ACHN (cell line): Measurements from ENCODE around the gene DVL2.
A peak's percentile ranks its signal among the peaks of the same experiment; 100 is the strongest.

Source experiments
- DNase-seq: peaks from one replicate; pipeline ENCODE4 v3.0.0-alpha.2; 2015
- in situ Hi-C: cut with HindIII; loops from 2 replicates; pipeline ENCODE4 v1.10.0; 2017; ENCODE audit warnings: low sequenced_read_pairs, low pct_ligation_motif_present, low pct_unique_long_range_greater_than_20kb

Gene DVL2

GRCh38 chr17:7234083-7234951 lies at the start of gene DVL2:
Gene DVL2, minus strand, starts transcription at chr17:7234517. Its CDS starts 255 bp downstream, at chr17:7234262.
- in situ Hi-C loops, result no loop called here
- DNase-seq, result peak; percentile 96

GRCh38 chr17:7283471-7284216 lies 49.3 kb upstream of the DVL2 start:
- no peak for DNase-seq
- in situ Hi-C loops, result no loop called here

- DNase-seq, result no peak
- in situ Hi-C loops, result no loop called here
Observed at GRCh38 chr17:7282752-7283321, 48.5 kb upstream of the DVL2 start.

- in situ Hi-C loops, result no loop called here
- DNase-seq, result no peak
Observed at GRCh38 chr17:7281953-7282751, 47.8 kb upstream of the DVL2 start.

GRCh38 chr17:7281074-7281952 lies 47.0 kb upstream of the DVL2 start, which contains the start of gene SLC2A4:
Gene SLC2A4, plus strand, starts transcription at chr17:7281718. Its CDS starts 217 bp downstream, at chr17:7281935.
- peak; percentile 97 for DNase-seq
- in situ Hi-C loops, result no loop called here

GRCh38 chr17:7280519-7281073 lies 46.3 kb upstream of the DVL2 start:
- in situ Hi-C loops, result no loop called here
- DNase-seq, result peak; percentile 87

GRCh38 chr17:7279448-7279847 lies 45.1 kb upstream of the DVL2 start:
- in situ Hi-C loops, result no loop called here
- DNase-seq, result no peak

GRCh38 chr17:7266784-7267183 lies 32.5 kb upstream of the DVL2 start:
- in situ Hi-C loops, result no loop called here
- no peak for DNase-seq

- in situ Hi-C loops, result no loop called here
- DNase-seq, result no peak
Observed at GRCh38 chr17:7263801-7264078, 29.4 kb upstream of the DVL2 start.

GRCh38 chr17:7262935-7263800 lies 28.9 kb upstream of the DVL2 start:
- in situ Hi-C loops, result no loop called here
- DNase-seq, result no peak

GRCh38 chr17:7262192-7262934 lies 28.0 kb upstream of the DVL2 start, which contains the start of gene CLDN7:
Gene CLDN7, minus strand, starts transcription at chr17:7262478. Its CDS starts 435 bp downstream, at chr17:7262043.
- DNase-seq, result no peak
- in situ Hi-C loops, result no loop called here

GRCh38 chr17:7261379-7262191 lies 27.3 kb upstream of the DVL2 start:
- DNase-seq, result no peak
- in situ Hi-C loops, result no loop called here

- DNase-seq, result no peak
- in situ Hi-C loops, result no loop called here
Observed at GRCh38 chr17:7260651-7261378, 26.5 kb upstream of the DVL2 start.

GRCh38 chr17:7260151-7260550 lies 25.8 kb upstream of the DVL2 start:
- DNase-seq, result no peak
- in situ Hi-C loops, result no loop called here

GRCh38 chr17:7259555-7259889 lies 25.2 kb upstream of the DVL2 start:
- no peak for DNase-seq
- in situ Hi-C loops, result no loop called here
